SK-N-SH treated with all-trans-retinoic acid at 6 μM for 48 hours (cell line): ENCODE data around the gene AFAP1.

ENCODE experiments used
- ATAC-seq: fragments of 200-7000 bp; cut with Tn5 transposase; 3 replicates; pipeline ENCODE4 v1.9.1; 2020; ENCODE audit warnings: mild to moderate bottlenecking, moderate library complexity
- ARNTL ChIP-seq: fragments of 450-650 bp; formaldehyde crosslinking; IDR thresholded peaks from 2 replicates; pipeline ENCODE4 v1.5.0; 2020; ENCODE audit warnings: low read depth, mild to moderate bottlenecking, moderate library complexity, borderline replicate concordance
- BACH2 ChIP-seq: fragments of 250-450 bp; sonication (Bioruptor Pico); IDR thresholded peaks from 2 replicates; pipeline ENCODE4 v1.9.0; 2021; ENCODE audit warnings: mild to moderate bottlenecking, borderline replicate concordance
- CSDC2 ChIP-seq: fragments of 250-450 bp; sonication (Bioruptor Pico); IDR thresholded peaks from 2 replicates; pipeline ENCODE4 v1.5.0; 2020; ENCODE audit warnings: mild to moderate bottlenecking, moderate library complexity
- ESRRG ChIP-seq: fragments of 250-450 bp; sonication (Bioruptor Pico); IDR thresholded peaks from 2 replicates; pipeline ENCODE4 v1.6.1; 2021; ENCODE audit warnings: mild to moderate bottlenecking
- GLIS3 ChIP-seq: fragments of 250-450 bp; sonication (Bioruptor Pico); IDR thresholded peaks from 2 replicates; pipeline ENCODE4 v1.5.0; 2020; ENCODE audit warnings: mild to moderate bottlenecking, moderate library complexity
- ISL1 ChIP-seq: fragments of 250-450 bp; sonication (Bioruptor Pico); IDR thresholded peaks from 2 replicates; pipeline ENCODE4 v2.1.2; 2022; ENCODE audit warnings: mild to moderate bottlenecking, moderate library complexity
- OSR1 ChIP-seq: fragments of 250-450 bp; sonication (Bioruptor Pico); IDR thresholded peaks from 2 replicates; pipeline ENCODE4 v1.8.0; 2022; ENCODE audit warnings: moderate library complexity, mild to moderate bottlenecking, inconsistent platforms
- PPARA ChIP-seq: fragments of 250-450 bp; sonication (Bioruptor Pico); IDR thresholded peaks from 2 replicates; pipeline ENCODE4 v1.5.0; 2020; ENCODE audit warnings: mild to moderate bottlenecking, borderline replicate concordance
- RARB ChIP-seq: fragments of 250-450 bp; sonication (Bioruptor Pico); IDR thresholded peaks from 2 replicates; pipeline ENCODE4 v1.8.0; 2021; ENCODE audit warnings: mild to moderate bottlenecking, moderate library complexity
- SNAI2 ChIP-seq: fragments of 250-450 bp; sonication (Bioruptor Pico); IDR thresholded peaks from 2 replicates; pipeline ENCODE4 v1.5.0; 2020; ENCODE audit warnings: mild to moderate bottlenecking, moderate library complexity
- TCF4 ChIP-seq: fragments of 250-450 bp; sonication (Bioruptor Pico); IDR thresholded peaks from 2 replicates; pipeline ENCODE4 v1.8.0; 2021; ENCODE audit warnings: mild to moderate bottlenecking, moderate library complexity, borderline replicate concordance
- TOX ChIP-seq: fragments of 250-450 bp; sonication (Bioruptor Pico); IDR thresholded peaks from 2 replicates; pipeline ENCODE4 v1.8.0; 2021; ENCODE audit warnings: mild to moderate bottlenecking, moderate library complexity, borderline replicate concordance
- ZC3H10 ChIP-seq: fragments of 250-450 bp; sonication (Bioruptor Pico); IDR thresholded peaks from 2 replicates; pipeline ENCODE4 v1.5.1; 2021; ENCODE audit warnings: mild to moderate bottlenecking, moderate library complexity
- ZNF565 ChIP-seq: fragments of 450-650 bp; formaldehyde crosslinking; conservative IDR thresholded peaks from 2 replicates; pipeline ENCODE4 v1.5.0; 2020; ENCODE audit warnings: low read depth, mild to moderate bottlenecking, moderate library complexity
- ZNF70 ChIP-seq: fragments of 450-650 bp; formaldehyde crosslinking; IDR thresholded peaks from 2 replicates; pipeline ENCODE4 v1.5.0; 2020; ENCODE audit warnings: mild to moderate bottlenecking, moderate library complexity
- ZNF8 ChIP-seq: fragments of 450-650 bp; formaldehyde crosslinking; IDR thresholded peaks from 2 replicates; pipeline ENCODE4 v1.5.0; 2020; ENCODE audit warnings: mild to moderate bottlenecking, moderate library complexity
- TF ChIP-seq, protein P1 (sequence below): fragments of 250-450 bp; sonication (Bioruptor Pico); IDR thresholded peaks from 2 replicates; pipeline ENCODE4 v1.8.0; 2020; ENCODE audit warnings: mild to moderate bottlenecking, moderate library complexity, borderline replicate concordance
- TF ChIP-seq, protein P2 (sequence below): fragments of 250-450 bp; sonication (Bioruptor Pico); IDR thresholded peaks from 2 replicates; pipeline ENCODE4 v1.5.1; 2020; ENCODE audit warnings: low read depth, mild to moderate bottlenecking, moderate library complexity
- TF ChIP-seq, protein P3 (sequence below): fragments of 250-450 bp; sonication (Bioruptor Pico); IDR thresholded peaks from 2 replicates; pipeline ENCODE4 v1.5.1; 2021; ENCODE audit warnings: mild to moderate bottlenecking, moderate library complexity
- TF ChIP-seq, protein P4 (sequence below): fragments of 250-450 bp; sonication (Bioruptor Pico); IDR thresholded peaks from 2 replicates; pipeline ENCODE4 v1.5.0; 2020; ENCODE audit warnings: mild to moderate bottlenecking, moderate library complexity
- TF ChIP-seq, protein P5 (sequence below): fragments of 250-450 bp; sonication (Bioruptor Pico); IDR thresholded peaks from 2 replicates; pipeline ENCODE4 v1.8.0; 2021; ENCODE audit warnings: low read depth, mild to moderate bottlenecking, moderate library complexity, borderline replicate concordance

Gene AFAP1

DNA sequence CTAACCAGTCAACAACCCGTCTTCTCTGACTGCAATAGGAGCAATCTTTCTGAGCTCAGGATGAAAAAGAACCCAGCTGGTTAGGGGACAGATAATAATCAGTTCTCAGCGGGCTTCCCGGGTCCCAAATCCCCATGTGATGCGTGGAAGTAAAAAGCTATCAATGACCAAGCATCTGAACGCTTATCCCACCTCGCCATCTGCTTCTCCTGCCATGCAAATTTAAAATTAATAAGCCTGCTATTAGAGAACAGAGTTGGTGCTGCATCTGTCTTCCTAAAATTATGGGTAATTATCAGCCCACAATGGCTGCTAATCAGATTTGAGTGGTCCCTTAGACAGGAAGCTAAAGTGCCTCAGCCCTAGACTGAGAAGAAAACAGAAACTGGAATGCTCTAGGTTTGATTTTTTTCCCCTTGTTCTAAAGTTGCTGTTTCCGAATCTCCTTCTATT, 37.5 kb downstream of the AFAP1 start:
- TF ChIP-seq BACH2 (CRISPR knock-in tag) (peak; percentile 74; the same call in 1 of the 2 replicates), GLIS3 (0 out of 2 replicates have a peak, but pooled peaks have one; percentile 53), ARNTL (CRISPR knock-in tag) (no peak), ZC3H10 (no peak), TCF4 (CRISPR knock-in tag) (peak; percentile 85; the same call in 1 of the 2 replicates), PPARA (no peak), ISL1 (CRISPR knock-in tag) (peak; percentile 67), OSR1 (CRISPR knock-in tag) (no peak), ESRRG (CRISPR knock-in tag) (no peak), CSDC2 (CRISPR knock-in tag) (no peak), TOX (CRISPR knock-in tag) (no peak), ZNF8 (CRISPR knock-in tag) (no peak), ZNF70 (CRISPR knock-in tag) (no peak), RARB (no peak)
- TF ChIP-seq, protein P1, sequence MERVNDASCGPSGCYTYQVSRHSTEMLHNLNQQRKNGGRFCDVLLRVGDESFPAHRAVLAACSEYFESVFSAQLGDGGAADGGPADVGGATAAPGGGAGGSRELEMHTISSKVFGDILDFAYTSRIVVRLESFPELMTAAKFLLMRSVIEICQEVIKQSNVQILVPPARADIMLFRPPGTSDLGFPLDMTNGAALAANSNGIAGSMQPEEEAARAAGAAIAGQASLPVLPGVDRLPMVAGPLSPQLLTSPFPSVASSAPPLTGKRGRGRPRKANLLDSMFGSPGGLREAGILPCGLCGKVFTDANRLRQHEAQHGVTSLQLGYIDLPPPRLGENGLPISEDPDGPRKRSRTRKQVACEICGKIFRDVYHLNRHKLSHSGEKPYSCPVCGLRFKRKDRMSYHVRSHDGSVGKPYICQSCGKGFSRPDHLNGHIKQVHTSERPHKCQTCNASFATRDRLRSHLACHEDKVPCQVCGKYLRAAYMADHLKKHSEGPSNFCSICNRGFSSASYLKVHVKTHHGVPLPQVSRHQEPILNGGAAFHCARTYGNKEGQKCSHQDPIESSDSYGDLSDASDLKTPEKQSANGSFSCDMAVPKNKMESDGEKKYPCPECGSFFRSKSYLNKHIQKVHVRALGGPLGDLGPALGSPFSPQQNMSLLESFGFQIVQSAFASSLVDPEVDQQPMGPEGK (CRISPR knock-in tag): no peak
- TF ChIP-seq, protein P2, sequence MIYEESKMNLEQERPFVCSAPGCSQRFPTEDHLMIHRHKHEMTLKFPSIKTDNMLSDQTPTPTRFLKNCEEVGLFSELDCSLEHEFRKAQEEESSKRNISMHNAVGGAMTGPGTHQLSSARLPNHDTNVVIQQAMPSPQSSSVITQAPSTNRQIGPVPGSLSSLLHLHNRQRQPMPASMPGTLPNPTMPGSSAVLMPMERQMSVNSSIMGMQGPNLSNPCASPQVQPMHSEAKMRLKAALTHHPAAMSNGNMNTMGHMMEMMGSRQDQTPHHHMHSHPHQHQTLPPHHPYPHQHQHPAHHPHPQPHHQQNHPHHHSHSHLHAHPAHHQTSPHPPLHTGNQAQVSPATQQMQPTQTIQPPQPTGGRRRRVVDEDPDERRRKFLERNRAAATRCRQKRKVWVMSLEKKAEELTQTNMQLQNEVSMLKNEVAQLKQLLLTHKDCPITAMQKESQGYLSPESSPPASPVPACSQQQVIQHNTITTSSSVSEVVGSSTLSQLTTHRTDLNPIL (CRISPR knock-in tag): no peak
- TF ChIP-seq, protein P3, sequence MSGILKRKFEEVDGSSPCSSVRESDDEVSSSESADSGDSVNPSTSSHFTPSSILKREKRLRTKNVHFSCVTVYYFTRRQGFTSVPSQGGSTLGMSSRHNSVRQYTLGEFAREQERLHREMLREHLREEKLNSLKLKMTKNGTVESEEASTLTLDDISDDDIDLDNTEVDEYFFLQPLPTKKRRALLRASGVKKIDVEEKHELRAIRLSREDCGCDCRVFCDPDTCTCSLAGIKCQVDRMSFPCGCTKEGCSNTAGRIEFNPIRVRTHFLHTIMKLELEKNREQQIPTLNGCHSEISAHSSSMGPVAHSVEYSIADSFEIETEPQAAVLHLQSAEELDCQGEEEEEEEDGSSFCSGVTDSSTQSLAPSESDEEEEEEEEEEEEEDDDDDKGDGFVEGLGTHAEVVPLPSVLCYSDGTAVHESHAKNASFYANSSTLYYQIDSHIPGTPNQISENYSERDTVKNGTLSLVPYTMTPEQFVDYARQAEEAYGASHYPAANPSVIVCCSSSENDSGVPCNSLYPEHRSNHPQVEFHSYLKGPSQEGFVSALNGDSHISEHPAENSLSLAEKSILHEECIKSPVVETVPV (CRISPR knock-in tag): no peak
- TF ChIP-seq, protein P4, sequence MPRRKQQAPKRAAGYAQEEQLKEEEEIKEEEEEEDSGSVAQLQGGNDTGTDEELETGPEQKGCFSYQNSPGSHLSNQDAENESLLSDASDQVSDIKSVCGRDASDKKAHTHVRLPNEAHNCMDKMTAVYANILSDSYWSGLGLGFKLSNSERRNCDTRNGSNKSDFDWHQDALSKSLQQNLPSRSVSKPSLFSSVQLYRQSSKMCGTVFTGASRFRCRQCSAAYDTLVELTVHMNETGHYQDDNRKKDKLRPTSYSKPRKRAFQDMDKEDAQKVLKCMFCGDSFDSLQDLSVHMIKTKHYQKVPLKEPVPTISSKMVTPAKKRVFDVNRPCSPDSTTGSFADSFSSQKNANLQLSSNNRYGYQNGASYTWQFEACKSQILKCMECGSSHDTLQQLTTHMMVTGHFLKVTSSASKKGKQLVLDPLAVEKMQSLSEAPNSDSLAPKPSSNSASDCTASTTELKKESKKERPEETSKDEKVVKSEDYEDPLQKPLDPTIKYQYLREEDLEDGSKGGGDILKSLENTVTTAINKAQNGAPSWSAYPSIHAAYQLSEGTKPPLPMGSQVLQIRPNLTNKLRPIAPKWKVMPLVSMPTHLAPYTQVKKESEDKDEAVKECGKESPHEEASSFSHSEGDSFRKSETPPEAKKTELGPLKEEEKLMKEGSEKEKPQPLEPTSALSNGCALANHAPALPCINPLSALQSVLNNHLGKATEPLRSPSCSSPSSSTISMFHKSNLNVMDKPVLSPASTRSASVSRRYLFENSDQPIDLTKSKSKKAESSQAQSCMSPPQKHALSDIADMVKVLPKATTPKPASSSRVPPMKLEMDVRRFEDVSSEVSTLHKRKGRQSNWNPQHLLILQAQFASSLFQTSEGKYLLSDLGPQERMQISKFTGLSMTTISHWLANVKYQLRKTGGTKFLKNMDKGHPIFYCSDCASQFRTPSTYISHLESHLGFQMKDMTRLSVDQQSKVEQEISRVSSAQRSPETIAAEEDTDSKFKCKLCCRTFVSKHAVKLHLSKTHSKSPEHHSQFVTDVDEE (CRISPR knock-in tag): peak; percentile 81; the same call in 1 of the 2 replicates
- TF ChIP-seq, protein P5, sequence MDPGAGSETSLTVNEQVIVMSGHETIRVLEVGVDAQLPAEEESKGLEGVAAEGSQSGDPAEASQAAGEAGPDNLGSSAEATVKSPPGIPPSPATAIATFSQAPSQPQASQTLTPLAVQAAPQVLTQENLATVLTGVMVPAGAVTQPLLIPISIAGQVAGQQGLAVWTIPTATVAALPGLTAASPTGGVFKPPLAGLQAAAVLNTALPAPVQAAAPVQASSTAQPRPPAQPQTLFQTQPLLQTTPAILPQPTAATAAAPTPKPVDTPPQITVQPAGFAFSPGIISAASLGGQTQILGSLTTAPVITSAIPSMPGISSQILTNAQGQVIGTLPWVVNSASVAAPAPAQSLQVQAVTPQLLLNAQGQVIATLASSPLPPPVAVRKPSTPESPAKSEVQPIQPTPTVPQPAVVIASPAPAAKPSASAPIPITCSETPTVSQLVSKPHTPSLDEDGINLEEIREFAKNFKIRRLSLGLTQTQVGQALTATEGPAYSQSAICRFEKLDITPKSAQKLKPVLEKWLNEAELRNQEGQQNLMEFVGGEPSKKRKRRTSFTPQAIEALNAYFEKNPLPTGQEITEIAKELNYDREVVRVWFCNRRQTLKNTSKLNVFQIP (CRISPR knock-in tag): no peak
- TF ChIP-seq, all 23 proteins: peak for 5
- ATAC-seq: peak; percentile 4; the same call in 2 of the 3 replicates

DNA sequence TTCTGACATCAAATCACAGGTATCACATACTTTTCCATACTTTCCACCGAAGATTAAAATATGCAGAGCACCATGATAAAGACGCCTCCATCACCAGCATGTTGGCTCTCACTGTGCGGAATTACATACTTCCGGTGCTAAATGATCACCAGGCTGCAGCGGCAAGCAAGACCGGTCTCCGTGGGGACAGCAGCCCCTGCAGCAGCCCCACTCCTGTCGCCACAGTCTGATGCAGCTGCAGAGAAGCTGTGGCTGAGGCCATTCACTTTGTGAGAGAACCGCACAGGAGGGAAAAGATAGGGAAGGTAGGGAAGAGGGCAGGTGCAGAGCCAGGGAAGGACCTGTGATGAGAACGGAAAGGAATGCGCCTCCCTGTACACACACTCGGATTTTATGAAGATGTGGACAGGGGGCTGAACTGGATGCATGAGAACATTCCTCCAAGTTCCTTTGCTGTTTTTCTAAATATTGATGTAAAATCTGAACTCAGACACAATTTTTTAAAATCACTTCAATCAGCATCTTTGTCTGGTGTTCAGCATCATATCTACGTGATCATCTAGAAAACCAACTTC, 38.3 kb downstream of the AFAP1 start:
- peak; percentile 31 for ATAC-seq
- TF ChIP-seq, protein P3 (CRISPR knock-in tag): no peak
- TF ChIP-seq, protein P5 (CRISPR knock-in tag): no peak
- TF ChIP-seq ZNF565 (CRISPR knock-in tag) (no peak), PPARA (no peak), ZNF8 (CRISPR knock-in tag) (no peak), SNAI2 (CRISPR knock-in tag) (no peak), GLIS3 (no peak)
- TF ChIP-seq, protein P2 (CRISPR knock-in tag): no peak
- TF ChIP-seq, protein P1 (CRISPR knock-in tag): no peak
